ENCODE measurements around the gene CNR2. TPM values are rescaled to one million over a fixed set of nuclear protein-coding genes. Genes with fewer than 3 reads are reported as not detected.

The CNR2 gene
- total and polyA plus RNA-seq, 2 experiments from 2014 or later: not detected

- H3K4me3 Mint-ChIP-seq: peak overlapping the region; percentile 37; the same call in 2 of the 3 replicates
- Histone ChIP-seq H3K4me3 (no peak overlapping the region), H3K27ac (ENCODE audit: low read depth) (no peak overlapping the region), H2AFZ (peak overlapping the region; percentile 35; the same call in 1 of the 2 replicates), H4K20me1 (replicated peaks; ENCODE audit: insufficient read depth) (peaks cover 7% of the 10 kb centered on the region), H3K36me3 (ENCODE audit: insufficient read depth) (peaks cover 6% of the 10 kb centered on the region; the same call in 1 of the 2 replicates), H3F3A (replicated peaks; ENCODE audit: low read depth) (no peaks in the 10 kb centered on the region; the same call in 1 of the 2 replicates), H3K79me2 (replicated peaks; ENCODE audit: insufficient read depth) (peaks cover 19% of the 10 kb centered on the region), H3K4me2 (no peak overlapping the region), H3K27me3 (ENCODE audit: insufficient read depth) (no peaks in the 10 kb centered on the region), H3K4me1 (ENCODE audit: insufficient read depth) (peaks cover 31% of the 10 kb centered on the region), H3K9me2 (ENCODE audit: insufficient read depth) (no peaks in the 10 kb centered on the region)
- ATAC-seq (no peak), DNase-seq (ENCODE audit: low spot score) (no peak)
- peaks cover 38% of the 10 kb centered on the region for H3K4me1 Mint-ChIP-seq
- H3K27me3 Mint-ChIP-seq (ENCODE audit: insufficient read depth, low read depth, poor library complexity): peaks cover 2% of the 10 kb centered on the region
- TF ChIP-seq ZNF114 (CRISPR knock-in tag; IDR thresholded peaks at IDR 0.05) (no peak), REST (IDR thresholded peaks at IDR 0.05; ENCODE audit: unreplicated experiment) (no peak), POLR2AphosphoS5 (IDR thresholded peaks at IDR 0.05; ENCODE audit: low read depth) (no peak), EZH2 (IDR thresholded peaks at IDR 0.05; ENCODE audit: low read depth, unreplicated experiment) (no peak), ETS1 (IDR thresholded peaks at IDR 0.05) (no peak), ZNF462 (CRISPR knock-in tag; IDR thresholded peaks at IDR 0.05) (no peak), EZH2phosphoT487 (IDR thresholded peaks at IDR 0.05; ENCODE audit: unreplicated experiment) (no peak), JUNB (IDR thresholded peaks at IDR 0.05; ENCODE audit: unreplicated experiment) (no peak)
- peaks cover 23% of the 10 kb centered on the region for H3K36me3 Mint-ChIP-seq (ENCODE audit: low read depth)
- H3K27ac Mint-ChIP-seq: peak overlapping the region; percentile 52
- H3K9me3 Mint-ChIP-seq: no peaks in the 10 kb centered on the region; the same call in 1 of the 3 replicates
These were observed 43.9 kb upstream of the CNR2 start for GRCh38 chr1:23957096-23957495.

All from GM23338 (cell line).